Activated T-cell treated with anti-CD3 and anti-CD28 coated beads for 4 hours (primary cell): ENCODE results near the gene MAST2.
"Not testable (repeated sequence)": the region's sequence is repeated elsewhere in the genome, so short reads cannot be mapped to it uniquely, and the experiment has no call there.

Experiments
- DNase-seq: peaks from one replicate; pipeline ENCODE4 v3.0.0-alpha.2; 2020

The MAST2 gene

GRCh38 chr1:45815667-45816458 is 12.5 kb downstream of the MAST2 start:
- DNase-seq, result no peak

GRCh38 chr1:45820173-45820572 is 16.8 kb downstream of the MAST2 start:
- no peak for DNase-seq

GRCh38 chr1:45820788-45821187 is 17.4 kb downstream of the MAST2 start:
- DNase-seq, result no peak

GRCh38 chr1:45822644-45823043 is 19.2 kb downstream of the MAST2 start:
- no peak for DNase-seq

- DNase-seq, result no peak
Measured at GRCh38 chr1:45824607-45825006, 21.2 kb downstream of the MAST2 start.

GRCh38 chr1:45827256-45827655 is 23.8 kb downstream of the MAST2 start:
- DNase-seq, result no peak

- DNase-seq, result no peak
Measured at GRCh38 chr1:45828841-45829240, 25.4 kb downstream of the MAST2 start.

GRCh38 chr1:45833361-45833760 is 29.9 kb downstream of the MAST2 start:
- DNase-seq, result no peak

- no peak for DNase-seq
Measured at GRCh38 chr1:45834689-45835088, 31.3 kb downstream of the MAST2 start.

GRCh38 chr1:45836451-45836850 is 33.0 kb downstream of the MAST2 start:
- DNase-seq, result no peak

- not testable (repeated sequence) for DNase-seq
Measured at GRCh38 chr1:45836861-45837260, 33.4 kb downstream of the MAST2 start.

- not testable (repeated sequence) for DNase-seq
Measured at GRCh38 chr1:45838322-45838721, 34.9 kb downstream of the MAST2 start.

GRCh38 chr1:45840704-45841103 is 37.3 kb downstream of the MAST2 start:
- no peak for DNase-seq

GRCh38 chr1:45842786-45843185 is 39.4 kb downstream of the MAST2 start:
- DNase-seq, result no peak

GRCh38 chr1:45843474-45843905 is 40.1 kb downstream of the MAST2 start:
- no peak for DNase-seq

- not testable (repeated sequence) for DNase-seq
Measured at GRCh38 chr1:45844000-45844399, 40.6 kb downstream of the MAST2 start.

- no peak for DNase-seq
Measured at GRCh38 chr1:45846931-45847330, 43.5 kb downstream of the MAST2 start.

GRCh38 chr1:45848097-45848496 is 44.7 kb downstream of the MAST2 start:
- no peak for DNase-seq

GRCh38 chr1:45848714-45849113 is 45.3 kb downstream of the MAST2 start:
- DNase-seq, result no peak

- no peak for DNase-seq
Measured at GRCh38 chr1:45850017-45850416, 46.6 kb downstream of the MAST2 start.

GRCh38 chr1:45854724-45855123 is 51.3 kb downstream of the MAST2 start:
- no peak for DNase-seq

GRCh38 chr1:45857101-45857700 is 53.8 kb downstream of the MAST2 start:
- no peak for DNase-seq

- not testable (repeated sequence) for DNase-seq
Measured at GRCh38 chr1:45857755-45858492, 54.5 kb downstream of the MAST2 start.

GRCh38 chr1:45859221-45859620 is 55.8 kb downstream of the MAST2 start:
- DNase-seq, result no peak
